Hepatocyte (in vitro differentiated cells): ENCODE measurements around the gene FKBP7.

Experiments
- EZH2 ChIP-seq: fragments of 200-600 bp; sonication (generic); IDR thresholded peaks from 2 replicates; pipeline ENCODE4 v1.6.1; 2016; ENCODE audit warnings: antibody characterized with exemption, mild to moderate bottlenecking, borderline replicate concordance
- TF ChIP-seq, protein P1 (sequence below): fragments of 200-600 bp; sonication (generic); IDR thresholded peaks from 2 replicates; pipeline ENCODE4 v1.5.1; 2016; ENCODE audit warnings: antibody characterized with exemption, mild to moderate bottlenecking; ENCODE audit not compliant: poor library complexity

DNA sequence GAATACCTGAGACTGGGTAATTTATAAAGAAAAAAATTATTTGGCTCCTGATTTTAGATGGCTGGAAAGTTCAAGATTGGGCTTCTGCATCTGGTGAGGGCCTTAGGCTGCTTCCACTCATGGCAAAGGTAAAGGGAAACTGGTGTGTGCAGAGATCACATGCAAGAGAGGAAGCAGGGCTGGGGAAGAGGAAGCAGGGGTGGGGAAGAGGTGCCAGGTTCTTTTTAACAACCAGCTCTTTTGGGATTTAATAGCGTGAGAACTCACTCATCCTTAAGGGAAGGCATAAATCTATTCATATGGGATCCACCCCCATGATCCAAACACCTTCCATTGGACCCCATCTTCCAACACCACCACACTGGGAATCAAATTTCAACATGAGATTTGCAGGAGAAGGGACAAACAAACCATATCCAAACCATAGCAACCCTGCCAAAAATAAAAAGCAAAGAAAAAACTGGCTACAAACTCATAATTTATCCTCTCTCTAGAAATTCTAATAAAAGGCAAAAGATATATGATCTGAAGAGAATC is 57.9 kb downstream of the FKBP7 start:
- TF ChIP-seq, protein P1, sequence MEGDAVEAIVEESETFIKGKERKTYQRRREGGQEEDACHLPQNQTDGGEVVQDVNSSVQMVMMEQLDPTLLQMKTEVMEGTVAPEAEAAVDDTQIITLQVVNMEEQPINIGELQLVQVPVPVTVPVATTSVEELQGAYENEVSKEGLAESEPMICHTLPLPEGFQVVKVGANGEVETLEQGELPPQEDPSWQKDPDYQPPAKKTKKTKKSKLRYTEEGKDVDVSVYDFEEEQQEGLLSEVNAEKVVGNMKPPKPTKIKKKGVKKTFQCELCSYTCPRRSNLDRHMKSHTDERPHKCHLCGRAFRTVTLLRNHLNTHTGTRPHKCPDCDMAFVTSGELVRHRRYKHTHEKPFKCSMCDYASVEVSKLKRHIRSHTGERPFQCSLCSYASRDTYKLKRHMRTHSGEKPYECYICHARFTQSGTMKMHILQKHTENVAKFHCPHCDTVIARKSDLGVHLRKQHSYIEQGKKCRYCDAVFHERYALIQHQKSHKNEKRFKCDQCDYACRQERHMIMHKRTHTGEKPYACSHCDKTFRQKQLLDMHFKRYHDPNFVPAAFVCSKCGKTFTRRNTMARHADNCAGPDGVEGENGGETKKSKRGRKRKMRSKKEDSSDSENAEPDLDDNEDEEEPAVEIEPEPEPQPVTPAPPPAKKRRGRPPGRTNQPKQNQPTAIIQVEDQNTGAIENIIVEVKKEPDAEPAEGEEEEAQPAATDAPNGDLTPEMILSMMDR, result no peak
- no peak for TF ChIP-seq EZH2
